Fibroblast of skin of abdomen (primary cell): ENCODE data around the gene PHRF1.
A peak's percentile ranks its signal among the peaks of the same experiment; 100 is the strongest.

Experiments used
- DNase-seq: peaks from one replicate; pipeline ENCODE4 v3.0.0-alpha.2; 2013

PHRF1 gene

GRCh38 chr11:598005-598680 is 21.9 kb downstream of the PHRF1 start:
- DNase-seq = no peak

- no peak for DNase-seq
Measured at GRCh38 chr11:601573-602245, 25.4 kb downstream of the PHRF1 start.

GRCh38 chr11:603154-603553 is 26.9 kb downstream of the PHRF1 start:
- DNase-seq = no peak

GRCh38 chr11:605286-606129 is 29.2 kb downstream of the PHRF1 start:
- DNase-seq = no peak

GRCh38 chr11:606245-606644 is 30.0 kb downstream of the PHRF1 start:
- DNase-seq = no peak

- no peak for DNase-seq
Measured at GRCh38 chr11:607020-607780, 30.9 kb downstream of the PHRF1 start.

- DNase-seq = no peak
Measured at GRCh38 chr11:607971-608659, 31.8 kb downstream of the PHRF1 start.

GRCh38 chr11:608791-609251 is 32.6 kb downstream of the PHRF1 start:
- DNase-seq = no peak

- no peak for DNase-seq
Measured at GRCh38 chr11:609341-609811, 33.1 kb downstream of the PHRF1 start.

- no peak for DNase-seq
Measured at GRCh38 chr11:610146-610801, 34.0 kb downstream of the PHRF1 start.

- DNase-seq = no peak
Measured at GRCh38 chr11:611001-611996, 35.0 kb downstream of the PHRF1 start.

GRCh38 chr11:612201-612960 is 36.1 kb downstream of the PHRF1 start:
- DNase-seq = no peak

- DNase-seq = no peak
Measured at GRCh38 chr11:612961-613300, 36.7 kb downstream of the PHRF1 start.

- peak; percentile 47 for DNase-seq
Measured at GRCh38 chr11:613369-613968, 37.2 kb downstream of the PHRF1 start.

GRCh38 chr11:614021-614622 is 37.9 kb downstream of the PHRF1 start:
- no peak for DNase-seq

GRCh38 chr11:614623-615503 is 38.6 kb downstream of the PHRF1 start:
- DNase-seq = no peak
